A673 (cell line): ENCODE measurements around the gene FAM24B. TPM values are rescaled to one million over a fixed set of nuclear protein-coding genes. Genes with fewer than 3 reads are reported as not detected.

ENCODE experiments used
- BruUV-seq: library from RNA; stranded (reverse); fragments of 400-500 nt; replicated peaks from 2 replicates; lab custom pipeline; 2021; lab: Mats Ljungman, UMichigan
- CTCF ChIA-PET: fragments of 300-600 bp; sonication (Branson Sonifier 250); formaldehyde crosslinking; loops from one replicate; lab custom pipeline; 2022; ENCODE audit warnings: antibody characterized with exemption; lab: Charles Lee
- POLR2A ChIA-PET: fragments of 300-600 bp; sonication (Branson Sonifier 250); formaldehyde crosslinking; loops from one replicate; lab custom pipeline; 2022; ENCODE audit warnings: antibody characterized with exemption; ENCODE audit not compliant: low non-redundant PET; lab: Charles Lee
- DNase-seq: peaks from one replicate; pipeline ENCODE4 v3.0.0-alpha.2; 2015; ENCODE audit warnings: low spot score
- H3K27ac ChIP-seq: fragments of 200-600 bp; sonication (generic); 2 replicates; pipeline ENCODE4 v1.5.1; 2016; ENCODE audit warnings: mixed run types, low read depth, mild to moderate bottlenecking, mixed read lengths, antibody characterized with exemption, low read length; ENCODE audit not compliant: poor library complexity, severe bottlenecking
- H3K27me3 ChIP-seq: fragments of 200-600 bp; sonication (generic); replicated peaks from 2 replicates; pipeline ENCODE4 v1.6.1; 2017; ENCODE audit warnings: mixed run types, low read depth, mild to moderate bottlenecking, mixed read lengths, antibody characterized with exemption, low read length; ENCODE audit not compliant: insufficient read depth, poor library complexity
- H3K36me3 ChIP-seq: fragments of 200-600 bp; sonication (generic); 2 replicates; pipeline ENCODE4 v1.6.1; 2016; ENCODE audit warnings: mixed run types, mild to moderate bottlenecking, mixed read lengths, antibody characterized with exemption, low read length; ENCODE audit not compliant: insufficient read depth, poor library complexity, severe bottlenecking
- H3K4me1 ChIP-seq: fragments of 200-600 bp; sonication (generic); 2 replicates; pipeline ENCODE4 v1.6.1; 2017; ENCODE audit warnings: mixed run types, mild to moderate bottlenecking, mixed read lengths, antibody characterized with exemption, low read length; ENCODE audit not compliant: insufficient read depth, poor library complexity, severe bottlenecking
- H3K4me3 ChIP-seq: fragments of 200-600 bp; sonication (generic); 2 replicates; pipeline ENCODE4 v1.5.1; 2016; ENCODE audit warnings: low read depth, mixed run types, mild to moderate bottlenecking, mixed read lengths, low read length; ENCODE audit not compliant: poor library complexity, severe bottlenecking
- H3K9me3 ChIP-seq: fragments of 200-600 bp; sonication (generic); 2 replicates; pipeline ENCODE4 v1.6.1; 2016; ENCODE audit warnings: mixed run types, low read depth, mild to moderate bottlenecking, mixed read lengths, antibody characterized with exemption, low read length; ENCODE audit not compliant: poor library complexity, severe bottlenecking
- CTCF ChIP-seq: fragments of 300-800, 200-600 bp; sonication (generic); conservative IDR thresholded peaks from 2 replicates; pipeline ENCODE4 v1.5.1; 2017; ENCODE audit warnings: low read depth, mild to moderate bottlenecking, antibody characterized with exemption, low read length, moderate library complexity, mixed read lengths
- EZH2 ChIP-seq: fragments of 200-600 bp; sonication (generic); IDR thresholded peaks from 2 replicates; pipeline ENCODE4 v1.6.1; 2017; ENCODE audit warnings: borderline replicate concordance, low read depth, mild to moderate bottlenecking, mixed read lengths, antibody characterized with exemption, low read length; ENCODE audit not compliant: poor library complexity, severe bottlenecking
- intact Hi-C: fragments of 100-400 bp; cut with micrococcal nuclease; formaldehyde crosslinking; loops from one replicate; pipeline ENCODE4 v1.10.0; 2022; ENCODE audit not compliant: unreplicated experiment
- total RNA-seq: library from RNA; stranded (reverse); gene quantifications from 2 replicates; pipeline ENCODE4 v1.2.3, GENCODE V29; 2021

FAM24B gene
- total RNA-seq, 1 experiment from 2014 or later = 7.0 TPM

GRCh38 chr10:122821808-122822207 is 57.6 kb downstream of the FAM24B start:
- no peak for TF ChIP-seq CTCF
- no peak for TF ChIP-seq EZH2
- Histone ChIP-seq H3K36me3 (no peaks in the 10 kb centered on the region), H3K4me3 (no peak overlapping the region), H3K4me1 (no peaks in the 10 kb centered on the region), H3K27me3 (peaks cover 72% of the 10 kb centered on the region), H3K9me3 (no peaks in the 10 kb centered on the region), H3K27ac (no peak overlapping the region)
- BruUV-seq = no TSS peak
- ChIA-PET CTCF (no interaction called here), POLR2A (no interaction called here)
- DNase-seq = no peak
- intact Hi-C loops = no loop called here

GRCh38 chr10:122815458-122815857 is 63.9 kb downstream of the FAM24B start:
- Histone ChIP-seq H3K27me3 (peaks cover 70% of the 10 kb centered on the region), H3K36me3 (no peaks in the 10 kb centered on the region), H3K4me1 (no peaks in the 10 kb centered on the region), H3K9me3 (no peaks in the 10 kb centered on the region), H3K4me3 (no peak overlapping the region), H3K27ac (no peak overlapping the region)
- ChIA-PET POLR2A (no interaction called here), CTCF (no interaction called here)
- intact Hi-C loops = no loop called here
- BruUV-seq = no TSS peak
- TF ChIP-seq CTCF (no peak), EZH2 (no peak)
- DNase-seq = no peak

- Histone ChIP-seq H3K27me3 (peaks cover 63% of the 10 kb centered on the region), H3K27ac (no peak overlapping the region), H3K36me3 (no peaks in the 10 kb centered on the region), H3K4me3 (no peak overlapping the region), H3K9me3 (no peaks in the 10 kb centered on the region), H3K4me1 (no peaks in the 10 kb centered on the region)
- no peak for DNase-seq
- intact Hi-C loops = no loop called here
- BruUV-seq = no TSS peak
- POLR2A ChIA-PET = no interaction called here
- CTCF ChIA-PET = no interaction called here
- TF ChIP-seq CTCF = no peak
- TF ChIP-seq EZH2 = no peak
These were observed 64.9 kb downstream of the FAM24B start for GRCh38 chr10:122814493-122814892.
